Activated T-cell treated with anti-CD3 and anti-CD28 coated beads, Interleukin-2, amount 50 U/mL, for 24 hours (primary cell): ENCODE results near the gene TANGO2.

Experiments
- DNase-seq: peaks from one replicate; pipeline ENCODE4 v3.0.0-alpha.2; 2020
- H3K27ac Mint-ChIP-seq: 2 replicates; pipeline ENCODE4 v1.8.0; 2020; ENCODE audit warnings: mild to moderate bottlenecking, mixed read lengths
- H3K27me3 Mint-ChIP-seq: 2 replicates; pipeline ENCODE4 v1.8.0; 2020; ENCODE audit warnings: mixed read lengths
- H3K36me3 Mint-ChIP-seq: 2 replicates; pipeline ENCODE4 v1.8.0; 2020; ENCODE audit warnings: low read depth, mixed read lengths
- H3K4me1 Mint-ChIP-seq: 2 replicates; pipeline ENCODE4 v1.8.0; 2020; ENCODE audit warnings: low read depth, mixed read lengths
- H3K4me3 Mint-ChIP-seq: 2 replicates; pipeline ENCODE4 v1.8.0; 2020; ENCODE audit warnings: mild to moderate bottlenecking, moderate library complexity, mixed read lengths
- H3K9me3 Mint-ChIP-seq: 2 replicates; pipeline ENCODE4 v1.8.0; 2020; ENCODE audit warnings: mixed read lengths

TANGO2 gene

GRCh38 chr22:20043997-20044342 lies 23.1 kb downstream of the TANGO2 start:
- DNase-seq: no peak
- Mint-ChIP-seq H3K27ac (no peak overlapping the region), H3K9me3 (peaks cover 7% of the 10 kb centered on the region), H3K36me3 (peaks cover 69% of the 10 kb centered on the region), H3K4me1 (peaks cover 13% of the 10 kb centered on the region), H3K27me3 (no peaks in the 10 kb centered on the region), H3K4me3 (no peak overlapping the region)

GRCh38 chr22:20044495-20045151 lies 23.7 kb downstream of the TANGO2 start:
- Mint-ChIP-seq H3K36me3 (peaks cover 70% of the 10 kb centered on the region), H3K27me3 (no peaks in the 10 kb centered on the region), H3K4me1 (peaks cover 15% of the 10 kb centered on the region), H3K9me3 (peaks cover 7% of the 10 kb centered on the region), H3K27ac (peak overlapping the region; percentile 29), H3K4me3 (no peak overlapping the region)
- no peak for DNase-seq

GRCh38 chr22:20046730-20047129 lies 25.8 kb downstream of the TANGO2 start:
- H3K4me1 Mint-ChIP-seq: peaks cover 15% of the 10 kb centered on the region
- H3K9me3 Mint-ChIP-seq: peaks cover 7% of the 10 kb centered on the region
- no peak for DNase-seq
- H3K27ac Mint-ChIP-seq: no peak overlapping the region
- H3K4me3 Mint-ChIP-seq: no peak overlapping the region
- H3K27me3 Mint-ChIP-seq: no peaks in the 10 kb centered on the region
- H3K36me3 Mint-ChIP-seq: peaks cover 62% of the 10 kb centered on the region

- no peak for DNase-seq
- Mint-ChIP-seq H3K4me3 (no peak overlapping the region), H3K4me1 (peaks cover 12% of the 10 kb centered on the region), H3K36me3 (peaks cover 75% of the 10 kb centered on the region), H3K27me3 (no peaks in the 10 kb centered on the region), H3K9me3 (peaks cover 7% of the 10 kb centered on the region), H3K27ac (no peak overlapping the region)
Observed at GRCh38 chr22:20051927-20052308, 31.0 kb downstream of the TANGO2 start.

GRCh38 chr22:20052309-20053259 lies 31.7 kb downstream of the TANGO2 start:
- no peak for DNase-seq
- H3K27me3 Mint-ChIP-seq: no peaks in the 10 kb centered on the region
- H3K9me3 Mint-ChIP-seq: peaks cover 7% of the 10 kb centered on the region
- peaks cover 72% of the 10 kb centered on the region for H3K36me3 Mint-ChIP-seq
- no peak overlapping the region for H3K4me3 Mint-ChIP-seq
- peaks cover 12% of the 10 kb centered on the region for H3K4me1 Mint-ChIP-seq
- no peak overlapping the region for H3K27ac Mint-ChIP-seq

- H3K9me3 Mint-ChIP-seq: no peaks in the 10 kb centered on the region
- no peaks in the 10 kb centered on the region for H3K27me3 Mint-ChIP-seq
- no peak overlapping the region for H3K27ac Mint-ChIP-seq
- peaks cover 72% of the 10 kb centered on the region for H3K36me3 Mint-ChIP-seq
- no peak for DNase-seq
- H3K4me3 Mint-ChIP-seq: no peak overlapping the region
- H3K4me1 Mint-ChIP-seq: peaks cover 5% of the 10 kb centered on the region
Observed at GRCh38 chr22:20053407-20054033, 32.6 kb downstream of the TANGO2 start.

GRCh38 chr22:20054034-20054427 lies 33.1 kb downstream of the TANGO2 start:
- Mint-ChIP-seq H3K4me1 (peaks cover 2% of the 10 kb centered on the region), H3K9me3 (no peaks in the 10 kb centered on the region), H3K36me3 (peaks cover 71% of the 10 kb centered on the region)

GRCh38 chr22:20054485-20054884 lies 33.6 kb downstream of the TANGO2 start:
- H3K4me1 Mint-ChIP-seq: no peaks in the 10 kb centered on the region
- H3K27ac Mint-ChIP-seq: no peak overlapping the region
- H3K27me3 Mint-ChIP-seq: no peaks in the 10 kb centered on the region
- DNase-seq: no peak
- H3K9me3 Mint-ChIP-seq: no peaks in the 10 kb centered on the region
- peaks cover 71% of the 10 kb centered on the region for H3K36me3 Mint-ChIP-seq
- H3K4me3 Mint-ChIP-seq: no peak overlapping the region

More at GRCh38 chr22:20054034-20054427, 33.1 kb downstream of the TANGO2 start:
- Mint-ChIP-seq H3K27me3 (no peaks in the 10 kb centered on the region), H3K27ac (no peak overlapping the region), H3K4me3 (no peak overlapping the region)
- DNase-seq: no peak

GRCh38 chr22:20055144-20055543 lies 34.2 kb downstream of the TANGO2 start:
- Mint-ChIP-seq H3K4me1 (no peaks in the 10 kb centered on the region), H3K27ac (no peak overlapping the region), H3K27me3 (no peaks in the 10 kb centered on the region), H3K9me3 (no peaks in the 10 kb centered on the region), H3K4me3 (no peak overlapping the region), H3K36me3 (peaks cover 65% of the 10 kb centered on the region)
- no peak for DNase-seq

- H3K27me3 Mint-ChIP-seq: no peaks in the 10 kb centered on the region
- no peaks in the 10 kb centered on the region for H3K9me3 Mint-ChIP-seq
- H3K4me1 Mint-ChIP-seq: no peaks in the 10 kb centered on the region
- peaks cover 64% of the 10 kb centered on the region for H3K36me3 Mint-ChIP-seq
- no peak overlapping the region for H3K4me3 Mint-ChIP-seq
- no peak for DNase-seq
- no peak overlapping the region for H3K27ac Mint-ChIP-seq
Observed at GRCh38 chr22:20055654-20056053, 34.7 kb downstream of the TANGO2 start.

GRCh38 chr22:20056161-20056560 lies 35.3 kb downstream of the TANGO2 start:
- Mint-ChIP-seq H3K36me3 (peaks cover 66% of the 10 kb centered on the region), H3K9me3 (no peaks in the 10 kb centered on the region), H3K27me3 (no peaks in the 10 kb centered on the region), H3K4me1 (no peaks in the 10 kb centered on the region), H3K4me3 (no peak overlapping the region), H3K27ac (no peak overlapping the region)
- DNase-seq: no peak

GRCh38 chr22:20056696-20057386 lies 35.9 kb downstream of the TANGO2 start:
- Mint-ChIP-seq H3K4me3 (no peak overlapping the region), H3K36me3 (peaks cover 71% of the 10 kb centered on the region), H3K27me3 (no peaks in the 10 kb centered on the region), H3K27ac (no peak overlapping the region), H3K9me3 (no peaks in the 10 kb centered on the region), H3K4me1 (no peaks in the 10 kb centered on the region)
- DNase-seq: no peak

- Mint-ChIP-seq H3K27me3 (no peaks in the 10 kb centered on the region), H3K36me3 (peaks cover 69% of the 10 kb centered on the region), H3K4me1 (no peaks in the 10 kb centered on the region), H3K27ac (no peak overlapping the region), H3K9me3 (no peaks in the 10 kb centered on the region), H3K4me3 (no peak overlapping the region)
- no peak for DNase-seq
Observed at GRCh38 chr22:20057596-20058268, 36.8 kb downstream of the TANGO2 start.
